GM19239 (cell line): ENCODE results near the gene SELENOT.

Source experiments
- DNase-seq: peaks from one replicate; pipeline ENCODE4 v3.0.0; 2011; ENCODE audit warnings: low spot score; ENCODE audit not compliant: insufficient read length
- FAIRE-seq: peaks from 2 replicates; lab custom pipeline; 2011; peaks lifted over from hg19 to GRCh38; lab: Jason Lieb, UNC

SELENOT gene

DNA sequence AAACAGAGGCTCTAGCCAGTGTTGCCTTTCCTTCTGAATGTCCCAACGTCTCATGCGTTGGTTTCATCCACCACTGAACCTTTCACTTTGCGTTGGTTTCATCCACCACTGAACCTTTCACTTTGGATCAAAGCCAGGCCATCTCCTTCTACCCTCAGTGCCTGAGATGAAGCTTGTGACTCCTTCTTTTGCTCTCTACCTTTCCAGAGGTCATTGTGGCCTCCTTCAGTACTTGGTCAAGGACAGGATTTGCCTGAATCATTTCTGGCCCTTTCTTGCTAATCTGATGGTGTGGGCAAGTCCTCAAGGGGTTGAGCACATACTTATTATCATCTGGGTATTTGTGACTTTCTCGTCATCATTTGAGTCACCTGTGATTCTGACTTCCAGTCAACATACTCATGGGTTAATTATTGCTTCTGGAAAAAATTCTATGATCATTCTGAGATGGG, 50.0 kb downstream of the SELENOT start:
- DNase-seq (no peak), FAIRE-seq (peak; percentile 82)

DNA sequence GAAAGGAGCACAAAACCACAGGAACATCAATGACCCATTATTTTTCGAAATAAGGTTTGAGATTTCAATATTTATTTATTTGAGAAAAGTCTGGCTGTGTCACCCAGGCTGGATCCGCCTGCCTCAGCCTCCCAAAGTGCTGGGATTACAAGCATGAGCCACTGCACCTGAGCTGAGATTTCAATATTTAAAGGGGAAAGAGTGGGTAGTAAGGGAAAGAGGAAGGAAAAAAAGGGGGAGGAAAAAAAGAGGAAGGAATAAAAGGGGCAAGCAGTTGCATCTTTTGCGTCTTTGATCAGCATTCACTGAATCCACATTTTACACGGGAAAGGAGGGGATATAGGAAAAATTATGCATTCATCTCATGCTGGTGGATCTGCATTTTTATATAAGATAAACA, 53.2 kb downstream of the SELENOT start:
- no peak for FAIRE-seq
- no peak for DNase-seq

DNA sequence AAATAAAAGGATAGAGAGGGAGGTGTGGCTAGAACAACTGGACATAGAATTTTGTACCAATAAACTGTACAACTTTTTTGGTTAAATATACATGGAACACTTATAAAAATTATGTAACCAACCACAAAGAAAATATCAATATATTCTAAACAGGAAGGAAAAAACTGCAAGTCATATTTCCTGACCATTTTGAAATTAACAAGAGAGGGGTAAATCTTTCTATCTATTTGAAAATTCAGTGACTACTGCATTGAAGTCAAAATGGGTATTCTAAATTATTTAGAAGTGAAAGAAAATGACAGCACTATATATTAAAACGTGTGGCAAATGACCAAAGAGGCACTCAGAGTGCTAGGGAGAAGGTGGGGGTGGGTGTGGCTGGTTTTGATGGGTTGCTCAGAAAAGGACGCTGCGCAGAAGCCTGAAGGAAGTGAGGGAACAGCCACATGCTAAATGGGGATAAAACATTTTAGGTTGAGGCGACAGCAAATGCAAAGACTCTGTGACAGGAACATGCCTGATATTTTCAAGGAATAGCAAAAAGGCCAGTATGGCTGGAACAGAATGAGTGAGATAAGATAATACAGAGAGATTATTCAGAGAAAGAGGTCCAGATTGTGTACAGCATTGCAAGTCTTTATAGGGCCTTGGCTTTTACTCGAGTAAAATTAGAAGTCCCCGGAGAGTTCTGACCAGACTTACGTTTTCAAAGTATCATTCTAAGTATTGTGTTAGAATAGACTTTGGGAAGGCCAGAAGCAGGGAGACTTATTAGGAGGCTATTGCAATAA, 59.5 kb downstream of the SELENOT start:
- no peak for FAIRE-seq
- no peak for DNase-seq

DNA sequence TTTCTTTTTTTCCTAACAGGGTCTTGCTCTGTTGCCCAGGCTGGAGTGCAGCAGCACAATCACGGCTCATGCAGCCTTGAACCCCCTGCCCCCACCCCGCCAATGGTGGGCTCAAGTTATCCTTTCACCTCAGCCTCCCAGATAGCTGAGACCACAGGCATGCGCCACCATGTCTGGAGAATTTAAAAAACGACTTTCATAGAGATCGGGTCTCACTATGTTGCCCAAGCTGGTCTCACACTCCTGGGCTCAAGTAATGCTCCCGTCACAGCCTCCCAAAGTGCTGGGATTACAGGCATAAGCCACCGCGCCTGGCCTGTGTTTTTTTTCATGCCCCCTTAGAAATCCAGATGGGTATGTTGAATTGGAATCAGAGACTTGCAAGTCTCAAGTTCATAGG, 60.3 kb downstream of the SELENOT start:
- no peak for FAIRE-seq

DNA sequence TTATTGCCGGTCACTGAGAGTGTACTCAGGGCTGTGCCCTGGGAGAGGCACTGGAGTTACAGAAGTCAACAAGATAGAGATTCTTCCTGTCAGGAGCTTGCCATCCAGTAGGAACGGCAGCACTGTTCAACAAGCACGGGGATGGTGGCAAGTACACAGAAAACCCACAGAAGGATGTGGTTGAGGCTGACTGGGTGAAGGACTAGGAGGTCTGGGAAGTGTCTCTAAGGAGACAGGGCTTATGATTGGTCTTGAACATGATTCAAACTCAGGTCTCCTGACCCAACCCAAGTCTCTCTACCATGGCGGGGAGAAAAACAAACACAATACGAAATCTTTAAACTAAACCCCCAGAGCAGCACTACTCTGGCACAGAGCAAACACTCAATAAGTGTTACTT, 63.0 kb downstream of the SELENOT start:
- DNase-seq (no peak), FAIRE-seq (no peak)

More for the DNA sequence above, 60.3 kb downstream of the SELENOT start:
- no peak for DNase-seq

DNA sequence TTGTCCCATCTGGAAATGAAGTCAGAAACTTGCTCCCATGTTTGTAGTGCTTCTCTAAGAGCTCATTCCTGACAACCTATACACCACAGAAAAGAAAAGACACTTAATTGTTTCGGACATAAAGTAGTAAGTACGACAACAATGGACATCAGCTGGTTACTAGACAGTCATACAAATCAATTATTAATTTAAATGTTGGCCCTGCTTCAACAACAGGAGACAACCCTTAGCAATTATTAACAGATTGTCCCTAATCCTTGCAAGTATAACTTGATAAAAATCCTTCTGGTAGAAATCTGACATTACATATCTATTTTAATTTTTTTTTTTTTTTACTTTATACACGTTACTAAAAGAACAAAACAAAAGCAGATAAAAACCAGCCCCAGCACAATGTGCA, 70.8 kb downstream of the SELENOT start:
- FAIRE-seq, result no peak
- no peak for DNase-seq

DNA sequence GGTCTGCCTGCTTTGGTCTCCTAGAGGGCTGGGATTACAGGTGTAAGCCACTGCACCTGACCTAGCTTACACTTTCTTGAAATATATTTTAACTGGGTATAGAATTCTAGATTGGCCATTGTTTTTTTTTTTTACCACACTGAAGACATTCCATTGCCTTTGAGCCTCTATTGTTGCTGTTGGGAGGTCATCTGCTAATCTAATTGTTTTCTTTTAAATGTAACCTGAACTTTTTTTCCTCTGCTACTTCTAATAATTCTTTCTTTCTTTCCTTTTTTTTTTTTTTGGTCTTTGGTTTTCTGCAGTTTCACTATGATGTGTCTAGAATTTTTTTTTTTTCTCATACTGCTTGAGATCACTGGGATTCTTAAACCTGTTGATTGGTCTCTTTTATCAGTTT, 72.5 kb downstream of the SELENOT start:
- no peak for DNase-seq
- no peak for FAIRE-seq
